HCT116 (cell line): ENCODE results near the gene MBLAC1. TPM values are rescaled to one million over a fixed set of nuclear protein-coding genes. Genes with fewer than 3 reads are reported as not detected.

Experiments used
- ATAC-seq: fragments of 200-7000 bp; cut with Tn5 transposase; 2 replicates; pipeline ENCODE4 v1.9.1; 2020; ENCODE audit warnings: mild to moderate bottlenecking, moderate library complexity
- BruUV-seq: library from RNA; stranded (reverse); fragments of 400-500 nt; replicated peaks from 2 replicates; lab custom pipeline; 2021; lab: Mats Ljungman, UMichigan
- CTCF ChIA-PET: fragments of 300-600 bp; sonication (Branson Sonifier 250); formaldehyde crosslinking; loops from one replicate; lab custom pipeline; 2021; ENCODE audit warnings: antibody characterized with exemption; lab: Charles Lee
- POLR2A ChIA-PET: fragments of 300-600, 350-600 bp; sonication (Branson Sonifier 250); formaldehyde crosslinking; loops from one replicate; lab custom pipeline; 2021; ENCODE audit warnings: antibody characterized with exemption; lab: Charles Lee
- RAD21 ChIA-PET, 2 experiments: fragments of 300-600 bp; sonication (Branson Sonifier 250); formaldehyde crosslinking; loops; one replicate each; lab custom pipeline; 2023; ENCODE audit warnings: low total read pairs in 2 of 2; ENCODE audit not compliant: uncharacterized antibody in 2 of 2, unreplicated experiment in 2 of 2, low non-redundant PET in 1 of 2; lab: Charles Lee
- DNase-seq: peaks from one replicate; pipeline ENCODE4 v3.0.0-alpha.2; 2010; ENCODE audit warnings: low read depth, low spot score
- H2AFZ ChIP-seq: fragments of 200-600 bp; shearing (Covaris generic), sonication (generic); 2 replicates; pipeline ENCODE4 v1.6.1; 2017; ENCODE audit warnings: low read depth, mixed run types, mixed read lengths, antibody characterized with exemption, low read length; ENCODE audit not compliant: poor library complexity, severe bottlenecking
- H3K27ac ChIP-seq: 2 replicates; pipeline ENCODE4 v1.5.1; 2012; ENCODE audit warnings: low read depth, low read length
- H3K27me3 ChIP-seq: fragments of 200-600 bp; sonication (generic); 2 replicates; pipeline ENCODE4 v1.6.1; 2016; ENCODE audit warnings: mixed run types, low read length, mixed read lengths; ENCODE audit not compliant: insufficient read depth
- H3K36me3 ChIP-seq, 2 experiments: fragments of 200-500 bp in 1 of 2; fragments of 200-600 bp in 1 of 2; sonication (Bioruptor generic) in 1 of 2; sonication (generic) in 1 of 2; 2 replicates each; pipeline versions ENCODE4 v1.5.1 to v1.6.1; 2014 to 2016; ENCODE audit warnings: low read length in 2 of 2, inconsistent platforms in 1 of 2, mixed read lengths in 1 of 2, mixed run types in 1 of 2; ENCODE audit not compliant: insufficient read depth in 2 of 2, control insufficient read depth in 1 of 2
- H3K4me1 ChIP-seq, 2 experiments: fragments of 200-600 bp in 1 of 2; sonication (generic) in 1 of 2; 2 replicates each; pipeline versions ENCODE4 v1.5.1 to v1.6.1; 2012 to 2017; ENCODE audit warnings: low read length in 2 of 2, inconsistent platforms in 1 of 2, mild to moderate bottlenecking in 1 of 2, mixed read lengths in 1 of 2, mixed run types in 1 of 2, moderate library complexity in 1 of 2; ENCODE audit not compliant: insufficient read depth in 2 of 2, control insufficient read depth in 1 of 2
- H3K4me2 ChIP-seq: fragments of 200-600 bp; sonication (generic); 2 replicates; pipeline ENCODE4 v1.6.1; 2017; ENCODE audit warnings: mixed run types, low read length, mixed read lengths
- H3K4me3 ChIP-seq, 2 experiments: fragments of 200-600 bp in 1 of 2; sonication (generic) in 1 of 2; replicated peaks in 1 of 2; 2 replicates each; pipeline ENCODE4 v1.5.1; 2011 to 2016; ENCODE audit warnings: low read length in 2 of 2, control low read depth in 1 of 2, low read depth in 1 of 2, mild to moderate bottlenecking in 1 of 2, mixed read lengths in 1 of 2, mixed run types in 1 of 2
- H3K79me2 ChIP-seq: fragments of 200-600 bp; sonication (generic); 2 replicates; pipeline ENCODE4 v1.6.1; 2017; ENCODE audit warnings: mild to moderate bottlenecking, mixed run types, low read length, moderate library complexity, mixed read lengths; ENCODE audit not compliant: insufficient read depth
- H3K9ac ChIP-seq: fragments of 200-600 bp; sonication (generic); 2 replicates; pipeline ENCODE4 v1.6.1; 2016; ENCODE audit warnings: low read length, mixed read lengths
- H3K9me2 ChIP-seq: fragments of 200-600 bp; sonication (generic), shearing (Covaris generic); 2 replicates; pipeline ENCODE4 v1.6.1; 2017; ENCODE audit warnings: mixed run types, mild to moderate bottlenecking, moderate library complexity; ENCODE audit not compliant: insufficient read depth
- H3K9me3 ChIP-seq, 2 experiments: fragments of 200-500 bp in 1 of 2; fragments of 200-600 bp in 1 of 2; sonication (Bioruptor generic) in 1 of 2; sonication (generic) in 1 of 2; 2 replicates each; pipeline ENCODE4 v1.6.1; 2014 to 2017; ENCODE audit warnings: low read length in 2 of 2, mixed read lengths in 2 of 2, inconsistent platforms in 1 of 2, low read depth in 1 of 2, mild to moderate bottlenecking in 1 of 2, mixed run types in 1 of 2, moderate library complexity in 1 of 2; ENCODE audit not compliant: control insufficient read depth in 1 of 2, insufficient read depth in 1 of 2
- H4K20me1 ChIP-seq: fragments of 200-600 bp; sonication (generic), shearing (Covaris generic); 2 replicates; pipeline ENCODE4 v1.6.1; 2017; ENCODE audit warnings: mixed run types, mild to moderate bottlenecking, moderate library complexity; ENCODE audit not compliant: insufficient read depth
- EZH2 ChIP-seq: fragments of 200-600 bp; sonication (generic); IDR thresholded peaks from 2 replicates; pipeline ENCODE4 v1.6.1; 2017; ENCODE audit warnings: antibody characterized with exemption, mixed run types
- POLR2A ChIP-seq: IDR thresholded peaks from 2 replicates; pipeline ENCODE4 v1.7.0; 2011; ENCODE audit warnings: borderline replicate concordance; ENCODE audit not compliant: insufficient read depth, insufficient read length; ENCODE audit errors: extremely low read depth
- POLR2AphosphoS5 ChIP-seq: IDR thresholded peaks from 2 replicates; pipeline ENCODE4 v1.6.1; 2011; ENCODE audit warnings: mild to moderate bottlenecking, low read depth, low read length, moderate library complexity
- TCF7L2 ChIP-seq: IDR thresholded peaks from 2 replicates; pipeline ENCODE4 v1.7.0; 2011; ENCODE audit warnings: borderline replicate concordance, inconsistent platforms; ENCODE audit not compliant: insufficient read depth, insufficient read length; ENCODE audit errors: extremely low read depth
- YY1 ChIP-seq: IDR thresholded peaks from 2 replicates; pipeline ENCODE4 v1.6.1; 2011; ENCODE audit warnings: low read length, low read depth, moderate library complexity, mild to moderate bottlenecking; ENCODE audit not compliant: insufficient replicate concordance; ENCODE audit errors: extremely low read depth
- ZBTB33 ChIP-seq: IDR thresholded peaks from 2 replicates; pipeline ENCODE4 v1.6.1; 2011; ENCODE audit warnings: mild to moderate bottlenecking, low read length, moderate library complexity; ENCODE audit not compliant: insufficient replicate concordance; ENCODE audit errors: extremely low read depth
- ZFX ChIP-seq: fragments of 450-650 bp; IDR thresholded peaks from 2 replicates; pipeline ENCODE4 v1.6.1; 2017
- intact Hi-C: fragments of 100-400 bp; cut with micrococcal nuclease; formaldehyde crosslinking; loops from 2 replicates; pipeline ENCODE4 v1.10.0; 2022
- total RNA-seq: library from RNA; stranded (reverse); gene quantifications from one replicate; pipeline ENCODE4 v1.2.1, GENCODE V29; 2021; ENCODE audit not compliant: unreplicated experiment
- TF ChIP-seq, protein P1 (sequence below): IDR thresholded peaks from 2 replicates; pipeline ENCODE4 v1.6.1; 2012

MBLAC1 gene
- total RNA-seq, 1 experiment from 2014 or later: 2.0 TPM

DNA sequence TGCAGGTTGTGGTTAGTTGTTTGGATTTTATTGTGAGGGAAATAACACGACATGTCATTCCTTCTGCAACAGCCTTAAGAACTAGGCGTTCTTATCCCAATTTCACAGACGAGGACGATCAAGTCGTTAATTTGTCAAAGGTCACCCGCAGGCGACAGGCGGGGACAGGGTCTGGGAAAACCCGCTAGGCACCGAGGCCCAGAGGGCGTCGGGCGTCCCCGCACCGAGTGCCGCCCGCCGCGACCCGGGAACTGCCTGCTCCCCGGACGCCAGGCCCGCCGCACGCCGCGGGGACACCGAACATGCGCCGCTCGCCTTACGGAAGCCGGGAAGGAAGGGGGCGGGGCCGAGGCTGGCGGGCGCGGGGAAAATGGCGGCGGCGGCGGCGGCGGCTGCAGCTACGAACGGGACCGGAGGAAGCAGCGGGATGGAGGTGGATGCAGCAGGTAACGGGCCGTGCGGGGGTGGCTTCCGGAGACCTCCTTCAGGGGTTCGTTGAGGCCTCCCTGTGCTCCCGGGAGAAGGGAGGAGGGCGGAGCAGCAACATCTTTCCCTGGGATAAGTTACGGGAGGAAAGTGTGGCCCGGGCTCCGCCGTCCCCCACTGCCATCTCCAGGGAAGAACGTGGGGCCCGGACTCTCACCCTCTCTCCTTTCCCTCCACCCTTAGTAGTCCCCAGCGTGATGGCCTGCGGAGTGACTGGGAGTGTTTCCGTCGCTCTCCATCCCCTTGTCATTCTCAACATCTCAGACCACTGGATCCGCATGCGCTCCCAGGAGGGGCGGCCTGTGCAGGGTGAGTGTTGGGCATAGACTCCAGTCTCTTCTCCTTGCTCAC is 37.9 kb upstream of the MBLAC1 start, which contains the start of gene COPS6:
Gene COPS6 (plus strand): TSS at position 349 of the 837 bp plus-strand sequence. CDS start 22 bp downstream, at position 371.
- intact Hi-C loops: loop anchor here (1.0 kb wide), 1 partner anchor 11 kb away; no protein-coding TSS in a partner anchor
- Histone ChIP-seq H3K4me1 (peaks cover 8 to 38% of the 10 kb centered on the region in 2 experiments), H3K4me2 (peak within 1 kb of the TSS; percentile 83), H4K20me1 (peaks cover 3% of the 10 kb centered on the region; the same call in 1 of the 2 replicates), H2AFZ (no peak within 1 kb of the TSS), H3K9me3 (no peaks in the 10 kb centered on the region), H3K9me2 (no peaks in the 10 kb centered on the region), H3K9ac (peak within 1 kb of the TSS; percentile 94), H3K4me3 (peak within 1 kb of the TSS; percentile 91 to 93), H3K27me3 (no peaks in the 10 kb centered on the region), H3K27ac (peak within 1 kb of the TSS; percentile 90), H3K36me3 (peaks cover 14 to 33% of the 10 kb centered on the region in 2 experiments; a peak in 3 of 4 replicates), H3K79me2 (peaks cover 24% of the 10 kb centered on the region)
- POLR2A ChIA-PET: interaction anchor here (1.7 kb wide), 1 partner anchor 13 kb away, joined by 11 read pairs; the partner anchor contains the start of genes AP4M1 and MCM7
- no TSS peak for BruUV-seq
- RAD21 ChIA-PET: interaction anchor here in 1 of 2 experiments (0.6 kb wide), 1 partner anchor 185 kb away, joined by 3 read pairs; no protein-coding TSS in a partner anchor
- no peak for DNase-seq
- TF ChIP-seq ZFX: peak; percentile 83
- peak; percentile 96 for TF ChIP-seq YY1
- no peak for TF ChIP-seq TCF7L2
- peak; percentile 96 for TF ChIP-seq POLR2AphosphoS5
- TF ChIP-seq ZBTB33: peak; percentile 78
- TF ChIP-seq, protein P1, sequence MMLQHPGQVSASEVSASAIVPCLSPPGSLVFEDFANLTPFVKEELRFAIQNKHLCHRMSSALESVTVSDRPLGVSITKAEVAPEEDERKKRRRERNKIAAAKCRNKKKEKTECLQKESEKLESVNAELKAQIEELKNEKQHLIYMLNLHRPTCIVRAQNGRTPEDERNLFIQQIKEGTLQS: no peak
- no peak for TF ChIP-seq EZH2
- TF ChIP-seq POLR2A: peak; percentile 88
- peak; percentile 45 for ATAC-seq
- CTCF ChIA-PET: interaction anchor here (1.5 kb wide), 1 partner anchor 13 kb away, joined by 4 read pairs; the partner anchor contains the start of genes AP4M1 and MCM7
